Activated CD8-positive, alpha-beta memory T cell treated with anti-CD3 and anti-CD28 coated beads, Interleukin-2, amount 50 U/mL, for 1 hour (primary cell): ENCODE data around the gene F7.
"Not testable (repeated sequence)": the region's sequence is repeated elsewhere in the genome, so short reads cannot be mapped to it uniquely, and the experiment has no call there.

Experiments
- DNase-seq: peaks from one replicate; pipeline ENCODE4 v3.0.0-alpha.2; 2020; ENCODE audit errors: extremely low read depth

The F7 gene

DNA sequence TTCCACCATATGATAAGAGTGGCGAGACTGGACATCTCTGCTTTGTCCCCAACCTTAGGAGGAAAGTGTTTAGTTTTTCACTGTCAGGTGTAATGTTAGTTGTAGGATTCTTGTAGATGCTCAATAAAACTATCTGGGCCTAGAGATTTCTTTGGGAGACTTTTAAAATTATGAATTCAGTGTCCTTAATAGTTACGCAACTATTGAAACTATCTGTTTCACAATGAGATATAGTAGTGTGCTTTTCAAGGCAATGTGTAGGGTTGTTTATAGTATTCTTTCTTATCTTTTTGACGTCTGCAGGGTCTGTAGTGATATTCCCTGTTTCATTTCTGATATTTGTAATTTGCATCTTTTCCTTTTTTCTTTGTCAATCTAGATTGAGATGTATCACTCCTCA lies 33.2 kb upstream of the F7 start:
- DNase-seq = no peak

DNA sequence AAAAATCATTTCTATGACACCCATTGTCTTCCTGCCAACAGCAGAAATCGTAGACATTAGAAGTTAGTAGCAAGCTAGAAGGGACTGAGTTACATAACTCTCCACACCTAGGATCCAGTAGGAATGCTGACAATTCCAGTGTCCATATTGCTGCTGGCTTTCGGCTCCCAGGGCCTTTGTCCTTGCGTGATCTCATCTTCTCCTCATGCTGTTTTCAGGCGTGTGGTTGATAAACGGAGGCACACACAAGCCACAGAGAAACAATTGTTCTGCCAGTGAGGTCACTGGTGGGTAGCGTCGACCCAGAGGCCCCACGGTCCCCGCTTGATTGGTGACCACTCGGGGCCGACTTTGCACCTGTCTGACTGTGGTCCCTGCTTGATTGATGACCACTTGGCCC lies 31.6 kb upstream of the F7 start:
- DNase-seq = no peak

DNA sequence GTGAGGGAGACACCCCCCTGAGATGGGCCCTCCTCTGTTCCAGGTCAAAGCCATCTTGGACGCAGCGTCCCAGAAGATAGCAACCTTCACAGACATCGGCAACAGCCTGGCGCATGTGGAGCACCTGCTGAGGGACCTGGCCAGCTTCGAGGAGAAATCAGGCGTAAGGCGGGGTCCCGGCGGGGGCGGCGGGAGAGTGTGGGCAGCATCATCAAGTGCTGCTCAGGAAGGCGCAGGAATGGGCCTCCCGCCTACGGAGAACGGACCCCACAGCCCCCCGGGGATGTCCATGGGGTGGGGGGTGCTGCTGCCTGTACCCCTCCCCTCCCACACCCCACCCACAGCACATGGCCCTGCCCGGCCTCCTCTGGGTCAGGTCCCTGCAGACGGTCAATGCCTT lies 31.2 kb upstream of the F7 start:
- DNase-seq = no peak

DNA sequence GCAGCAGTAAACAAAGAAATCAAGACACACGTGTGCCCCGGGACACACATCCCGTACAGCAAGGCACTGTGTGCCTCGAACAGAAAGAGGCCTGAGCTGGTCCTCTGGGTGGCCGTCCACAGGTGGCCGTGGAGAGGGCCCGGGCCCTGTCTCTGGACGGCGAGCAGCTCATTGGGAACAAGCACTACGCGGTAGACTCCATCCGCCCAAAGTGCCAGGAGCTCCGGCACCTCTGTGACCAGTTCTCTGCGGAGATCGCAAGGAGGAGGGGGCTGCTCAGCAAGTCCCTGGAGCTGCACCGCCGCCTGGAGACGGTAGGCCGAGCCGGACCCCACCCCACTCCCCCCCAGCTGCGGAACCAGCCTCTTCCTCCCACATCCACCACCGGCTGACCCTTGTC lies 30.7 kb upstream of the F7 start:
- DNase-seq = no peak

DNA sequence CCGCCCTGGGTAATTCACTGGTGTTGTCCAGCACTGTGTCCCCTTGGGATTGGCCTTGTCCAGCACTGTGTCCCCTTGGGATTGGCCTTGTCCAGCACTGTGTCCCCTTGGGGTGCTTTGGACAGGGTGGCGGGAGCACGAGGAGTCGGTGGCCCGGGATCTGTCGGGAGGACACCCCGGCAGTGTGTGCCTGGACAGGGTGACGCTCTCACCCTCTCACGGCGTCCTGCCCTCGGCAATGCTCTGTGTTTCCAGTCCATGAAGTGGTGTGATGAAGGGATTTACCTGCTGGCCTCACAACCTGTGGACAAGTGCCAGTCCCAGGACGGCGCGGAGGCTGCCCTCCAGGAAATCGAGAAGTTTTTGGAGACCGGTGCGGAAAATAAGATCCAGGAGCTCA lies 29.9 kb upstream of the F7 start:
- no peak for DNase-seq

DNA sequence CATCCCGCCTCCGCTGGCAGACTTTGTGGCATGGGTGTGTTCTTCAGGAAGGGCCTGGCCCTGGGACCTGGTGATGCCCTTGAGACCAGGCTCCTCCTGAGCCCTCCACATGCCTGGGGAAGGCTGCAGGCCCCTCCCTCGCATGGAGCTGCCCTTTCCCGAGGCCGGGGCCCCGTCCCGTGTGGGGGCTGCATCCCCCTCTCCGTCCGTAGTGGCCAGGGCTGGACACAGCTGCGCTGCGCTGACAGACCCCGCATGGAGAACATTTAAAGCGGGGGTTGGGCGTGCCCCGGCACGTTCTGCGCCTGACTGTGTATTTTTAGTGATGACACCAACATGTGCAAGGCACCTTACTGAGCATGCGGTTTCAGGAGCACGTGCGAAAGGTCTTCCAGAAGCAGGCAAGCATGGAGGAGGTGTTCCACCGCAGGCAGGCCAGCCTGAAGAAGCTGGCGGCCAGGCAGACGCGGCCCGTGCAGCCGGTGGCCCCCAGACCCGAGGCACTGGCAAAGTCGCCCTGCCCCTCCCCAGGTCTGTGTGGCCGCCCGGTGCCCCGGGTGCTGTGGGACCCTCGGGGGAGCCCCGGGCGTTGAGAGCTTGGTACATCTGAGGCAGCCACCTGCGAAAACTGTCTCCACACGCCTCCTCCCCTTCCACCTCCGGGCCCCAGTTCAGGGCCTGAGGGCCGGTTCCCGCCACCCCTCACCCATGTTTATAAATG lies 28.8 kb upstream of the F7 start:
- DNase-seq = no peak

DNA sequence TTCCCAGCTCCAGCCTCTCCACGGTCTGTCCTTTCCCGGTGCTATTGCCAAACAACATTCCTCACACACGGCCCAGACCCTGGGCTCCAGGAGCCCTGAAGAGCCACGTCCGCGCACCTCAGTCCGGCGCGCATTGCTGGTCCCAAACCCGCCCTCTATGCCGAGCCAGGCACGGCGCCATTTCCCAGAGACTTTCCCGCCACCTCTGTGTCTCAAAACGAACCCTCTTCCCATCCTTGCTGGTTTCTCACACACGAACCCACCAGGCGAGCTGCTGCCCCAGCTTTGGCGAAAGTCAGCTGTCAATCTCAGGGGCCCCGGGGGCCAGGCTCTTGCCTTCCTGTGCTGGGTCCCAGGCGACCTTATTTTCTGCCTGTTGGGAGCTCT lies 28.0 kb upstream of the F7 start:
- no peak for DNase-seq

DNA sequence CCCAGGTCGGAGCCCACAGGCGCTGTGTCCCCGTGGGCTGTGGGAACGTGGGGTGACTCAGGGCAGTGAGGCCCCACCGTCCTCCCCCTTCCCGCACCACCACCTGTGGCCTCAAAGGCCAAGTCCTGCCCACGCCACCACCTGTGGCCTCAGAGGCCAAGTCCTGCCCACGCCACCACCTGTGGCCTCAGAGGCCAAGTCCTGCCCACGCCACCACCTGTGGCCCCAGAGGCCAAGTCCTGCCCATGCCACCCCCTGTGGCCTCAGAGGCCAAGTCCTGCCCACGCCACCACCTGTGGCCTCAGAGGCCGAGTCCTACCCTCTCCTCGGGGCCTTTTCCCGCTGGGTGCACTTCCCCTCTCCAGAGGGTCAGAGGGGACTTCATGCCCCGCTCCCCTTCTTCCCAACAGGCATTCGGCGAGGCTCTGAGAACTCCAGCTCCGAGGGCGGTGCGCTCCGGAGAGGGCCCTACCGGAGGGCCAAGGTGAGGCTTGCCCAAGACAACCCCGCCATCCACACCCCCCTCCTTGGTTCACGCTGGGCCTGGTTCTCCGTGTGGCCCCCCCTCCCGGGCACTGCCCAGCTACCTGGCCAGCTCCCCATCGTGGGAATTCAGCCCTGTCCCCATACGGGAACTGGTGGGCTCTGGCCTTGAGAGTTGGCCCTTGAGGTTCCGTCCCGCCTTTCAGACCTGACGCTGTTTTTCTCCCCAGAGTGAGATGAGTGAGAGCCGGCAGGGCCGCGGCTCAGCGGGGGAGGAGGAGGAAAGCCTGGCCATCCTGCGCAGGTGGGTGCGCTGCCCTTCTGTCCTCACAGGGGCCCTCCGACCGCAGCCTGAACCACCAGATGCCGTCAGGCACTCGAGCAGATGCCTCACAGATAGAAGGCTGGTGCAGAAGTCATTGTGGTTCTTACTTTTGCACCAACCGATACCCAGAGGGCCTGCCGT lies 27.4 kb upstream of the F7 start:
- DNase-seq = no peak

DNA sequence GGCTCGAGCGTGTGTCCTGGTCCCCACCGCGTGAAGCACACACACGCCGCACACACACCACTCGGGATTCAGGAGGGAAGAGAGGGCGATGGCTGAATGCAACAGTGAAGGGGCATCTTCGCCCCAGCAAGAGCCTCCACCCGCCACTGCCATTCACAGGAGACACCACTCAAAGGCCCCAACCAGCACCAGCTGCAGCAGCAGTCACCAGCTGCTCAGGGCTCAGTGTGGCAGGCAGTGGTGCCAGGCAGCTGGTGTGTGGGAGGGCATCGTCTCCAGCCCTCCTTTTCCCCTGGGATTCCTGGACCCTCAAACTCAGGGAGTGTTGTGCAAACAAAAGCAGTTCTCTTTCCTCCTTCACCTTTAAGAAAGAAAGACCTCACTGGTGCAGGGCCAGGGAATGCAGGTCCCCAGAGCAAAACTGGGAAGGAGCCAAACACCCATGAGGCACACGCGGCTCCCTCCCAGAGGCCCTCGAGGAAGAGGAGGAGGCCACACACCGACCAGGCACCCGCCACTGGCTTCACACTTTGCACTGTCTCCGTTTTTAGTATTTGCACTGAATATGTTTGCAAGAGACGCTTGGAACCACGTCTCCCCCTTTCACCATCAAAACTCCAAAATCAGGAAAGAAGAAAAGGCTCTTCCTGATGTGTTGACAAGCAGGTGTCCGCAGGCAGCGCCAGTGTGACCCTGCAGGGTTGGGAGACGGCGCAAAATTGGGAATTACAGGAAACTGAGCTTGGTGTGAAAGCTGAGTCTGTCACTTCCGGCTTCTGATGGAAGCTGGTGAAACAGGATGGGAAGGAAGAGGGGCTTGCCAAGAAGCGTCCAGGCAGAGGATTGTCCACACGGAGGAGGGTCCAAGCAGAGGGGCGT lies 26.4 kb upstream of the F7 start:
- DNase-seq = no peak

DNA sequence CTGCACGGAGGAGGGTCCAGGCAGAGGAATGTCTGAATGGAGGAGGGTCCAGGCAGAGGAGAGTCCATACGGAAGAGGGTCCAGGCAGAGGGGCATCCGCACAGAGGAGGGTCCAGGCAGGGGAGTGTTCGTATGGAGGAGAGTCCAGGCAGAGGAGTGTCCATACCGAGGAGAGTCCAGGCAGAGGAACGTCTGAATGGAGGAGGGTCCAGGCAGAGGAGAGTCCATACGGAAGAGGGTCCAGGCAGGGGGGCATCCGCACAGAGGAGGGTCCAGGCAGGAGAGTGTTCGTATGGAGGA lies 25.9 kb upstream of the F7 start:
- not testable (repeated sequence) for DNase-seq

DNA sequence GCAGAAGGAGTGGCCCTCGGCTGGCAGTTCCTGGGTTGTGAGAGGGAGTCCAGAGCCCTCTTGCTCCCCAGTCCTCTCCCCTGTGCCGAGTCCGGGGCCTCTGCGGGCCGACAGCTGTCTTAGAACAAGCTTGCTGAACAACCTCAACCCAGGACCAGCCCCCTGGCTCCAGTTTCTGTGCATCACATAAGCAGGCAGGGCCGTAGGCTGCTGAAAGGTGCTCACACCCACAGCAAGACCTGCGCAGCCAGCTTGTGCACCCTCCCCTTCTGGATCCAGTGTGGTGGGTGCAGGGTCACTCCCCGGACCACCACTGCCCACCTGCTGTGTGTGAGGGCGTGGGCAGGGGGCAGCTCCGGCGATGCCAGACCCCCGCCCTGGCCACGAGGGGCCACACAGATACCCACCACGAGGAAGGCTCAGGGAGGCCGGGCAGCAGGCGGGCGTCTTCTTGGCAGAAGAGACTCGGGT lies 25.2 kb upstream of the F7 start:
- DNase-seq = no peak

DNA sequence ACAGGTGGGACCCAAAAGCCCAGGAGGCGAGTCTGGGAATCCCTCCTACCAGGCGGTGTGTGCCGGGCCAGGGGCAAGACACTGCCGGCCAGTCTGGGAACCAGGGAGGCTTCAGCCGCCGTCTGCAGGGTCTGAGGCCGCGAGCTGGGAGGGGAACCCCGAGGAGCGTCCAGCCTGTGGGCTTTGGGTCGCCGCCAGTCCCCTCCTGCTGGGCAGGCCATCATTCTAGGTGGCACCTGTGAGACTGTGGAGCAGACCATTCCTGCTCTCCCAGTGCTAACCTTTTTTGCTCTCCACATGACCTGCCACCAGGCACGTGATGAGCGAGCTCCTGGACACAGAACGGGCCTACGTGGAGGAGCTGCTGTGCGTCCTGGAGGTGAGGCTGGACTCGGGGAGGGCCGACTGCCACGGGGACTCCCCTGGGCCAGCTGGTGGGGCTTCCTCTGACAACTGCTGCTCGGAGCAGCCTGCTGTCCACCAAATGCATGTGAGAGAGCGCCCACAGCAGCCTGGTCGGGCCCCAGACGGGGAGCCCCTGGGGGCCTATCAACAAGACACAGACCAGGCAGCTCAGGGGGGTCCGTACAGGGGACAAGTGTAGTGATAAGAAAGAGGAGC lies 24.6 kb upstream of the F7 start:
- no peak for DNase-seq

DNA sequence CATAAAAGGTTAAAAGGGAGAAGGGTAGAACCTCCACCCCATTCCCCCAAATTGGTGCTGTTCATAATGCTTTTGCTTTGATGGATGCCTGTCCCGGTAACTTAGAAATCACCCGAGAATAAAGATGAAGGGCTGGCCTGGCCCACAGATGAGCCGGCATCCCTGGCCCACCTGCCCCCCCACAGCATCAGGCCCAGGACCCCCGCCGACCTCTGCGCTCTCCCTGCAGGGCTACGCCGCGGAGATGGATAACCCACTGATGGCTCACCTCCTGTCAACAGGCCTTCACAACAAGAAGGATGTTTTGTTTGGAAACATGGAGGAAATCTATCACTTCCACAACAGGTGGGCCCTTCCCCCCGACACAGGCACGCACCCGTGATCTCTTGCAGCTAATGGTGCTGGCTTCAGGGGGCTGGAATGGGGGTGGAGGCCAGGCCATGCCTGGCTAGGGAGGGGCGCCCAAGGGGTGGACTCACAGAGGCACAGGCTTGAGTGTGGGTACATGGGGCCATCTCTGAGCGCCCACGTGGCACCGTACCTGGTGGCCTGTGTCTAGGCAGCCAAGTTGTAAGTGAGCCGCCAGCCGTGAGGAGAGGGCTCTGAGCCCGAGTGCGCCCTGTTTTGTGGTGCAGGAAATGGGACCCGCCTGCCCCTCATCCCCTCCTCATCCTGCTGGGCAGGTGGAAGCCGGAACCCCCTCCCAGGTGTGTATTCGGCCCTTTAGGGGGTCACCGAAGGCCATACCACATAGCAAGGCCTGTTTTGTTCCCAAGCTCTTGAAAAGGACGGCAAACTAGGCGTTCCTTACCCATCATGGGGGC lies 23.2 kb upstream of the F7 start:
- DNase-seq = no peak

DNA sequence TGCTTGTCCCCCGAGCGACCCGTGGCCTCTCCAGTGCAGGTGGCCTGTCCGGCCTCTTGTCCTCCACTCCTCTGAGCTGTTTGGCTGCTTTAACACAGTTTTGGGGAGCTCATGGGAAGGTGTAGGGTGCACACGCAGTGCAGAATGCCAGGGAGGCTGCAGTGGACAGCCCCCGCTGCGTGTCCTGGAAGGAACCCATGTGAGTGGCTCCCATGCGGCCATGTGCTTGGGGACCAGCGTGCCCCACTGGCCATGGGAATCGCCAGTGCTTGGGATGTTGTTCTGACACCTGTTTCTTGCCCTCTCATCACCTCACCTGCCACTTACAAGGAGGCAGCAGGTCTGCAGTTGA lies 22.6 kb upstream of the F7 start:
- DNase-seq = no peak

DNA sequence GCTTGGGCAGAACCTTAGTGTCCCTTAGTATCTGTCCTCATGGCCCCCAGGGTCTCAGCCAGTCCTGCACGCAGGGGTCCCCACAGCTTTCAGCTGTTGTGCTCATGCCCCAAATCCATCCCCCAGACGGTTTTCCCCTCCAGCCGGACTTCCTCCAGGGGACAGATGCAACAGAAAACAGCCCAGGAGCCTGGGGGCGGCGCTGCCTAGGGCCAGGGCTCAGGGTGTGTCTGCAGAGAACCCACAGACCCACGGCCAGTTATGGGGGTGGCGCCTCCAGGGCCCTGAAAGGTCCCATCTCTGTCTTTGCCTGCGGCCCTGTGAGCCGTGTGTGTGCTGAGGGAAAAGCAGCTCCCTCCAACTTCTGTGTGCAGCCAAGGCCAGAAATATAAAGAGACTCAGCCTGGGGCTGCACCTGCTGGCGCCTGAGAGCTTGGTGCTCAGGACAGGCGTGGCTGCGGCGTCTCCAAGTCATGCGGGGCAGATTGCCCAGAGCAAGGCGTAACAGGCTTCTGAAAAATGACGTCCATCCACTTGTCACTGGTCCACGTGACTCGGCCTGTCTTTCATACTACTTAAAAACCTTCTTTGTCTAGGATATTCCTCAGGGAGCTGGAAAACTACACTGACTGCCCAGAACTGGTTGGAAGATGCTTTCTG lies 22.1 kb upstream of the F7 start:
- no peak for DNase-seq

DNA sequence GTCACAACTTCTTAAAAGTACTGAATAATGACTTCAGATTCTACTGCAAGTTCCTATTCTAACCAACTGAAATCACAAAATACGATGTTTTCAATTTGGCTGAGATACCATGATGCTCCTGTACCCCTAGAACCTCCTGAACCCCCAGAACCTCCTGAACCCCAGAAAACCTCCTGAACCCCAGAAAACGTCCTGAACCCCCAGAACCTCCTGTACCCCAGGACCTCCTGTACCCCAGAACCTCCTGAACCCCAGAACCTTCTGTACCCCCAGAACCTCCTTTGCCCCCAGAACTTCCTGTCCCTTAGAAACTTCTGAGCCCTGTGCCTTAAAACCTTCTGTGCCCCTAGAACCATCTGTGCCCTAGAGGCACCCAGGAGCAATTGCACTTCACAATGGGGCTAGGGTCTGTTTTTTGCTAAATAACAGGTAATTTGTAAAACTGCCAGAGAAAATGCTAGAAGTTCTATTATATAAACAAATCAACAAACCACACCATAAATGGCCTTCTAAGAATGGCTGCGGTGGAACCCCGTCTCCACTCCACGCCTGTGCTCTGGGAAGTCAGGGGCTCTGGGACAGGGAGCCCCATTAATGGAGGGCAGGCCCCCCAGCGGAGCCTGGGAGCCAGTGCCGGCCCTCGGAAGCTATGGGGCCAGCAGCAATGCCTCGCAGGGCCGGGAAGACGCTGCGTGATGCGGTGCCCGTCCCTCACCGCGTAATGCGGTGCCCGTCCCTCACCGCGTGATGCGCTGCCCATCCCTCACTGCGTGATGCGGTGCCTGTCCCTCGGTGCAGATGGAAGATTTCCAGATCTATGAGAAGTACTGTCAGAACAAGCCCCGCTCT lies 21.3 kb upstream of the F7 start:
- no peak for DNase-seq

DNA sequence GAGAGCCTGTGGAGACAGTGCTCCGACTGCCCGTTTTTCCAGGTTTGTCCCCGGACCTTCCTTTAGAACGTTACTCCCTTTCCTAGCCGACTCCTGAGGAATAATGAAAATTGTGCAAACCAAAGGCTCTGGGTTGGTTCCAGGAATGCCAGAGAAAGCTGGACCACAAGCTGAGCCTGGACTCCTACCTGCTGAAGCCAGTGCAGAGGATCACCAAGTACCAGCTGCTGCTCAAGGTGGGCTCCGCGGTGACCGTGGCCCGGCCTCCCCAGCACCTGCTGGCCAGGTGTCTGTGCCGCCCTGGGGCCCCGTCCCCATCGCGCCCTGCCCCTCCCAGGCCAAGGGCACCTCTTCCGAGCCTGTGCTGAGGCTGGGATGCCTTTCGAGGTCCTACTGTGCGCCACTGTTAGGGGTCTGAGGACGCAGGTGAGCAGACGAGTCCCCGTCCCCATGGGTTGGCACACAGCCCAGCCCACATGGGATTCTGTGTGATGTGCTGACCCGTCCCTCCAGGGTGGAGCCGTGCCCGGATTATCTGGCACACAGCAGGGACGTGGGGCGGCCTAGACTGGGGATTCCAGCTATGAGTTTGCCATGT lies 20.5 kb upstream of the F7 start:
- no peak for DNase-seq

DNA sequence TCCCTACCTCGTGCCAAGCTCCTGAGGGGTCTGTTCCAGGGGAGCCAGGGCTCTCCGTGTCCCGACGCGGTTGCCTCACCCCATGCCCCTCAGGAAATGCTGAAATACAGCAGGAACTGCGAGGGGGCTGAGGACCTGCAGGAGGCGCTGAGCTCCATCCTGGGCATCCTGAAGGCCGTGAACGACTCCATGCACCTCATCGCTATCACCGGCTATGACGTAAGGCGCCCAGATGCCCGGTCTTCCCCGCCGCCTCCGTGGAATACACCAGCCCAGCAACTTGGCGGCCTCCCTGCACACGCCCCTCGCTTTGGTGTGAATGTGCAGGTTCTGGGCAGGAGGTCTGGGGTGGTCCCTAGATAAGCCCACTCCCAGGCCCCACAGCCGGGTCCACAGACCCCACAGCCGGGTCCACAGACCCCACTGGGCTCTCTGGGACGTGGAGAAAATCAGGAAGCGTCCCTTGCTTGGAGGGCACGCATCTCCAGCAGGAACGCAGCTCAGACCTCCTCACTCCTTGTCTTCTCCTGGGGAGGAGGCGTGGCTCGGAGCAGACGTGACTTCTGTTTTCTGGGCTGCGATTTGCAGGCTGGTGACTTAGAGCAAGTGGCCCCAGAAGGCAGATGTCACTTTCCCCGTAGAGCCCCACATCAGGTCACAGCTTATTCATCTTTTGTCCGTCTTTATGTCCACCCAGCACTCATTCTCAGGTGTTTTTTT lies 19.4 kb upstream of the F7 start:
- DNase-seq = no peak
